Cardiac muscle cell (in vitro differentiated cells and primary cell): ENCODE measurements around the gene HSPH1. TPM values are rescaled to one million over a fixed set of nuclear protein-coding genes. Genes with fewer than 3 reads are reported as not detected.

Experiments used
- DNase-seq, 2 donors: peaks; one replicate each; pipeline versions ENCODE4 v3.0.0 to v3.0.0-alpha.2; 2010 to 2017; ENCODE audit warnings: low read depth in 1 of 2, low spot score in 1 of 2
- H3K27ac ChIP-seq: fragments of 200-600 bp; sonication (generic); 2 replicates; pipeline ENCODE4 v1.5.1; 2016
- H3K27me3 ChIP-seq: fragments of 200-600 bp; sonication (generic); 2 replicates; pipeline ENCODE4 v1.6.0; 2016; ENCODE audit warnings: control low read depth
- H3K36me3 ChIP-seq: fragments of 200-600 bp; sonication (generic); 2 replicates; pipeline ENCODE4 v1.5.1; 2016; ENCODE audit warnings: control low read depth
- H3K4me1 ChIP-seq: fragments of 200-600 bp; sonication (generic); 2 replicates; pipeline ENCODE4 v1.8.1; 2017; ENCODE audit warnings: low read depth, mild to moderate bottlenecking, mixed run types
- H3K4me3 ChIP-seq: fragments of 200-600 bp; sonication (generic); 2 replicates; pipeline ENCODE4 v1.5.1; 2016; ENCODE audit warnings: mild to moderate bottlenecking
- H3K9me3 ChIP-seq: fragments of 200-600 bp; sonication (generic); 2 replicates; pipeline ENCODE4 v1.5.1; 2017; ENCODE audit warnings: low read depth, mild to moderate bottlenecking, control low read depth
- CTCF ChIP-seq: IDR thresholded peaks from 2 replicates; pipeline ENCODE4 v1.5.1; 2012; ENCODE audit warnings: low read depth, mild to moderate bottlenecking, low read length
- polyA plus RNA-seq: library from polyadenylated mRNA; unstranded; fragments of >200 nt; fragmentation: Nextera tagmentation; extraction: Ambion mirVana; gene quantifications from 2 replicates; pipeline ENCODE4 v1.2.1, GENCODE V29; 2016
- total RNA-seq: library from RNA; depleted of rRNA; stranded (reverse); fragments of >200 nt; gene quantifications from 2 replicates; pipeline ENCODE4 v1.2.3, GENCODE V29; 2016

HSPH1 gene
- total and polyA plus RNA-seq, 2 experiments from 2014 or later: 25.8 to 50.8 TPM

GRCh38 chr13:31168166-31168565 lies 6.5 kb upstream of the HSPH1 start:
- DNase-seq: no peak
- Histone ChIP-seq H3K4me1 (no peaks in the 10 kb centered on the region), H3K27ac (no peak overlapping the region), H3K36me3 (no peaks in the 10 kb centered on the region), H3K27me3 (no peaks in the 10 kb centered on the region), H3K9me3 (no peaks in the 10 kb centered on the region), H3K4me3 (no peak overlapping the region)
- no peak for TF ChIP-seq CTCF

- H3K4me1 ChIP-seq: peaks cover 4% of the 10 kb centered on the region
- H3K27me3 ChIP-seq: no peaks in the 10 kb centered on the region
- no peak overlapping the region for H3K27ac ChIP-seq
- DNase-seq: no peak
- H3K36me3 ChIP-seq: no peaks in the 10 kb centered on the region
- no peak overlapping the region for H3K4me3 ChIP-seq
- no peak for TF ChIP-seq CTCF
- no peaks in the 10 kb centered on the region for H3K9me3 ChIP-seq
Observed at GRCh38 chr13:31167490-31167889, 5.8 kb upstream of the HSPH1 start.

- TF ChIP-seq CTCF: no peak
- H3K27ac ChIP-seq: no peak overlapping the region
- peaks cover 4% of the 10 kb centered on the region for H3K4me1 ChIP-seq
- H3K36me3 ChIP-seq: no peaks in the 10 kb centered on the region
- H3K4me3 ChIP-seq: no peak overlapping the region
- no peaks in the 10 kb centered on the region for H3K27me3 ChIP-seq
- DNase-seq: no peak
- H3K9me3 ChIP-seq: no peaks in the 10 kb centered on the region
Observed at GRCh38 chr13:31166591-31166990, 4.9 kb upstream of the HSPH1 start.

- peak; percentile 95 to 99 for DNase-seq
- peak overlapping the region; percentile 80 for H3K27ac ChIP-seq
- H3K27me3 ChIP-seq: no peaks in the 10 kb centered on the region
- peaks cover 13% of the 10 kb centered on the region for H3K4me1 ChIP-seq
- no peak for TF ChIP-seq CTCF
- H3K36me3 ChIP-seq: no peaks in the 10 kb centered on the region
- no peaks in the 10 kb centered on the region for H3K9me3 ChIP-seq
- peak overlapping the region; percentile 72 for H3K4me3 ChIP-seq
Observed at GRCh38 chr13:31162151-31163008, 676 bp upstream of the HSPH1 start.

GRCh38 chr13:31160857-31161556 lies 697 bp downstream of the HSPH1 start:
- peak overlapping the region; percentile 80 for H3K27ac ChIP-seq
- DNase-seq: peak; percentile 85 to 86
- TF ChIP-seq CTCF: peak; percentile 5
- H3K9me3 ChIP-seq: no peaks in the 10 kb centered on the region
- no peaks in the 10 kb centered on the region for H3K27me3 ChIP-seq
- H3K4me3 ChIP-seq: peak overlapping the region; percentile 72
- peaks cover 13% of the 10 kb centered on the region for H3K4me1 ChIP-seq
- no peaks in the 10 kb centered on the region for H3K36me3 ChIP-seq
